OCI-LY1 (cell line): ENCODE data around the gene P2RY8.

Experiments
- H2AFZ ChIP-seq: fragments of 200-600 bp; sonication (generic), shearing (Covaris generic); 2 replicates; pipeline ENCODE4 v1.6.0; 2014; ENCODE audit warnings: antibody characterized with exemption, mild to moderate bottlenecking, low read length
- H3F3A ChIP-seq: fragments of 200-600 bp; sonication (generic), shearing (Covaris generic); 2 replicates; pipeline ENCODE4 v1.6.0; 2014; ENCODE audit warnings: mild to moderate bottlenecking, antibody characterized with exemption, low read length, moderate library complexity; ENCODE audit not compliant: insufficient read depth
- H3K27ac ChIP-seq: fragments of 200-600 bp; sonication (generic); 2 replicates; pipeline ENCODE4 v1.5.1; 2014; ENCODE audit warnings: low read length, mixed run types, mild to moderate bottlenecking, low read depth; ENCODE audit not compliant: poor library complexity, severe bottlenecking
- H3K27me3 ChIP-seq: fragments of 200-600 bp; sonication (generic); 2 replicates; pipeline ENCODE4 v1.6.0; 2014; ENCODE audit warnings: antibody characterized with exemption, mild to moderate bottlenecking, low read length, moderate library complexity; ENCODE audit not compliant: insufficient read depth
- H3K36me3 ChIP-seq: fragments of 200-600 bp; sonication (generic); 2 replicates; pipeline ENCODE4 v1.6.1; 2014; ENCODE audit warnings: mild to moderate bottlenecking, antibody characterized with exemption, low read length, moderate library complexity, mixed read lengths; ENCODE audit not compliant: insufficient read depth
- H3K4me1 ChIP-seq: fragments of 200-600 bp; sonication (generic); 2 replicates; pipeline ENCODE4 v1.5.1; 2014; ENCODE audit warnings: mild to moderate bottlenecking, low read length, moderate library complexity; ENCODE audit not compliant: insufficient read depth, severe bottlenecking
- H3K4me2 ChIP-seq: fragments of 200-600 bp; sonication (generic), shearing (Covaris generic); 2 replicates; pipeline ENCODE4 v1.6.1; 2014; ENCODE audit warnings: low read length
- H3K4me3 ChIP-seq: fragments of 200-600 bp; sonication (generic); 2 replicates; pipeline ENCODE4 v1.5.1; 2014; ENCODE audit warnings: low read length, low read depth, mild to moderate bottlenecking, mixed read lengths; ENCODE audit not compliant: poor library complexity, severe bottlenecking
- H3K79me2 ChIP-seq: fragments of 200-600 bp; shearing (Covaris generic); 2 replicates; pipeline ENCODE4 v1.6.1; 2016; ENCODE audit warnings: mixed run types, low read length, mixed read lengths; ENCODE audit not compliant: insufficient read depth
- H3K9ac ChIP-seq: fragments of 200-600 bp; sonication (generic), shearing (Covaris generic); 2 replicates; pipeline ENCODE4 v1.6.1; 2014; ENCODE audit warnings: mild to moderate bottlenecking, low read length, mixed read lengths
- H3K9me2 ChIP-seq: fragments of 200-600 bp; sonication (generic), shearing (Covaris generic); 2 replicates; pipeline ENCODE4 v1.6.1; 2014; ENCODE audit warnings: low read depth, mild to moderate bottlenecking, low read length, mixed read lengths
- H3K9me3 ChIP-seq: fragments of 200-600 bp; shearing (Covaris generic); 2 replicates; pipeline ENCODE4 v1.6.1; 2014; ENCODE audit warnings: low read length, mixed read lengths
- H4K20me1 ChIP-seq: fragments of 200-600 bp; sonication (generic), shearing (Covaris generic); 2 replicates; pipeline ENCODE4 v1.6.0; 2016; ENCODE audit warnings: mild to moderate bottlenecking, low read length; ENCODE audit not compliant: insufficient read depth
- EZH2 ChIP-seq: fragments of 200-600 bp; sonication (generic), shearing (Covaris generic); IDR thresholded peaks from 2 replicates; pipeline ENCODE4 v1.8.0; 2017; ENCODE audit warnings: borderline replicate concordance, mixed run types, mild to moderate bottlenecking, antibody characterized with exemption, low read length, moderate library complexity, mixed read lengths
- TF ChIP-seq, protein P1 (sequence below): fragments of 200-600 bp; sonication (generic), shearing (Covaris generic); IDR thresholded peaks from 2 replicates; pipeline ENCODE4 v1.5.1; 2017; ENCODE audit warnings: mild to moderate bottlenecking, antibody characterized with exemption, low read length, moderate library complexity, mixed read lengths

The P2RY8 gene

DNA sequence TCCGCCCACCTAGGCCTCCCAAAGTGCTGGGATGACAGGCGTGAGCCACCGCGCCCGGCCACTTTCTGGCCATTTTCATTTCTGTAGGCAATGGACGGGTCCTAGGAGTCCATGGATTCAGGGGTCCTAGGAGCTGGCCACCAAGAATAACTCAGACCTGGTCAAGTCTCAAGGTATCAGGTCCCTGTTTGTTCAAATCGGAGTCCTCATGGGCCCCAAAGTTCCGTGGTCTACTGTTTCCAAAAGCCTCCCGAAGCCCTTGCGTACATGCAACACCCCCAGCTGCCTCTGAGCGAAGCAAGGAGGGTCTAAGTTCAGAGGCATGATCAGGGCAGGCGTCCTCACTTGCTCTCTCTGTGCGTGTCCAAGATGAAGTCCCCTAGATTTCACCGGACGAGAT lies 30.1 kb downstream of the P2RY8 start:
- Histone ChIP-seq H3K27me3 (no peaks in the 10 kb centered on the region), H4K20me1 (no peaks in the 10 kb centered on the region), H3K27ac (peak overlapping the region; percentile 92), H3K4me1 (peaks cover 84% of the 10 kb centered on the region), H3K4me2 (no peak overlapping the region), H3K9me3 (no peaks in the 10 kb centered on the region), H3K79me2 (no peaks in the 10 kb centered on the region), H3K9ac (no peak overlapping the region), H3K9me2 (no peaks in the 10 kb centered on the region), H2AFZ (no peak overlapping the region), H3F3A (peaks cover 14% of the 10 kb centered on the region), H3K4me3 (no peak overlapping the region), H3K36me3 (peaks cover 50% of the 10 kb centered on the region)
- no peak for TF ChIP-seq EZH2
- TF ChIP-seq, protein P1, sequence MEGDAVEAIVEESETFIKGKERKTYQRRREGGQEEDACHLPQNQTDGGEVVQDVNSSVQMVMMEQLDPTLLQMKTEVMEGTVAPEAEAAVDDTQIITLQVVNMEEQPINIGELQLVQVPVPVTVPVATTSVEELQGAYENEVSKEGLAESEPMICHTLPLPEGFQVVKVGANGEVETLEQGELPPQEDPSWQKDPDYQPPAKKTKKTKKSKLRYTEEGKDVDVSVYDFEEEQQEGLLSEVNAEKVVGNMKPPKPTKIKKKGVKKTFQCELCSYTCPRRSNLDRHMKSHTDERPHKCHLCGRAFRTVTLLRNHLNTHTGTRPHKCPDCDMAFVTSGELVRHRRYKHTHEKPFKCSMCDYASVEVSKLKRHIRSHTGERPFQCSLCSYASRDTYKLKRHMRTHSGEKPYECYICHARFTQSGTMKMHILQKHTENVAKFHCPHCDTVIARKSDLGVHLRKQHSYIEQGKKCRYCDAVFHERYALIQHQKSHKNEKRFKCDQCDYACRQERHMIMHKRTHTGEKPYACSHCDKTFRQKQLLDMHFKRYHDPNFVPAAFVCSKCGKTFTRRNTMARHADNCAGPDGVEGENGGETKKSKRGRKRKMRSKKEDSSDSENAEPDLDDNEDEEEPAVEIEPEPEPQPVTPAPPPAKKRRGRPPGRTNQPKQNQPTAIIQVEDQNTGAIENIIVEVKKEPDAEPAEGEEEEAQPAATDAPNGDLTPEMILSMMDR: no peak

DNA sequence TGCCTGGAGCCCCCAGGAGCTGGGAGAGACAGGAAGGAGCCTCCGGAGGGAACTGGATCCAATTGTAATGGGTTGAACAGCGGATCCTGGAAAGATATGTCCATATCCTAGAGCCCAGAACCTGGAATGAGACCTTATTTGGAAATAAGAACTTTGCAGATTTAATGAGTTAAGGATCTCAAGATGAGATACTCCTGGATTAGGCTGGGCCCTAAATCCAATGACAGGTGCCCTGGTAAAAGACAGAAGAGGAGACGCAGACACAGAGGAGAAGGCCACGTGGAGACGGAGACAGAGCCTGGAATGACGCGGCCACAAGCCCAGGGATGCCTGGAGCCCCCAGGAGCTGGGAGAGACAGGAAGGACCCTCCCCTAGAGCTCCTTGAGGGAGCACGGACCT lies 34.1 kb downstream of the P2RY8 start:
- peak overlapping the region; percentile 46 for H3K4me2 ChIP-seq
- H3K4me3 ChIP-seq: peak overlapping the region; percentile 8
- no peaks in the 10 kb centered on the region for H3K9me2 ChIP-seq
- H3K9me3 ChIP-seq: no peaks in the 10 kb centered on the region
- no peak overlapping the region for H2AFZ ChIP-seq
- no peaks in the 10 kb centered on the region for H4K20me1 ChIP-seq
- peaks cover 5% of the 10 kb centered on the region; the same call in 1 of the 2 replicates for H3K79me2 ChIP-seq
- no peaks in the 10 kb centered on the region for H3K27me3 ChIP-seq
- H3K36me3 ChIP-seq: peaks cover 63% of the 10 kb centered on the region
- peaks cover 67% of the 10 kb centered on the region for H3K4me1 ChIP-seq
- TF ChIP-seq, protein P1: no peak
- no peak for TF ChIP-seq EZH2
- H3F3A ChIP-seq: peaks cover 20% of the 10 kb centered on the region
- peak overlapping the region; percentile 99 for H3K27ac ChIP-seq
- peak overlapping the region; percentile 59 for H3K9ac ChIP-seq

DNA sequence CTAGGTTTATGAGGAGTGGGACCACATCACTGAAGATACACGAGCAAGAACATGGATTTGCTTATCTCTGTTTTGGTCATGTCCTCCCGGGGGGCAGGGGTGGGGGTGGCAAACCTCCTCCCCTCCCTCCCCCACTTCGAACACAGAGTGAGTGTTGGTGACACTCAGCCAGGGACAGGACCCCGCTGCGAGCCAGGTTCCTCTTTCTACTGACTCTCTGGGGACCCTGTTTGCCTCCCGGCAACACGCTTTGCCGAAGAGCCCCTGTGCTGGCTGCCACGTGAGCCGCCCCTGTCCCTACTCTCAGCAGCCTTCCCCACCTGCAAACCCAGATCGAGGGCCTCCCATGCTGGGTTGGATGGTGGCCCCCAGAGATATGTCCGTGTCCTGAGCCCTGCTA lies 34.7 kb downstream of the P2RY8 start:
- Histone ChIP-seq H3K9me2 (no peaks in the 10 kb centered on the region), H3K9me3 (no peaks in the 10 kb centered on the region), H3K79me2 (peaks cover 5% of the 10 kb centered on the region; the same call in 1 of the 2 replicates), H3F3A (peaks cover 20% of the 10 kb centered on the region), H2AFZ (no peak overlapping the region), H3K4me2 (peak overlapping the region; percentile 46), H3K4me1 (peaks cover 67% of the 10 kb centered on the region), H4K20me1 (no peaks in the 10 kb centered on the region), H3K4me3 (no peak overlapping the region), H3K27me3 (no peaks in the 10 kb centered on the region), H3K27ac (peak overlapping the region; percentile 99), H3K36me3 (peaks cover 63% of the 10 kb centered on the region), H3K9ac (peak overlapping the region; percentile 59)
- TF ChIP-seq, protein P1: no peak
- no peak for TF ChIP-seq EZH2
